ENCODE measurements around the gene MINDY4.

GRCh38 chr7:30881448-30881847, 110.2 kb downstream of the MINDY4 start:
- TF ChIP-seq CTCF (IDR thresholded peaks at IDR 0.05), result no peak
- no peak for TF ChIP-seq POLR2A (IDR thresholded peaks at IDR 0.05)
